Measurements from ENCODE around the gene NFIC. TPM values are rescaled to one million over a fixed set of nuclear protein-coding genes. Genes with fewer than 3 reads are reported as not detected.

The NFIC gene
- total RNA-seq, 4 donors from 2014 or later, result 125 to 285 (median 155) TPM

- 87% methylated on average over 2 of the region's 2 CpGs for WGBS, 2 donors (ENCODE audit: low coverage in 1 of 2)
- TF ChIP-seq EP300 (IDR thresholded peaks at IDR 0.05) (no peak), POLR2A (IDR thresholded peaks at IDR 0.05) (no peak), CTCF (IDR thresholded peaks at IDR 0.05) (no peak), POLR2AphosphoS5 (IDR thresholded peaks at IDR 0.05) (no peak)
- no peaks in the 10 kb centered on the region for H3K27me3 ChIP-seq
- H3K27ac ChIP-seq, result peak overlapping the region in 3 of 4 donors; percentile 100
- peaks cover 0 to 31% (median 14%) of the 10 kb centered on the region in 3 donors for H3K4me1 ChIP-seq
- ATAC-seq, result no peak
- no peaks in the 10 kb centered on the region for H3K36me3 ChIP-seq
- peaks cover 0 to 8% (median 0%) of the 10 kb centered on the region in 3 donors for H3K9me3 ChIP-seq
- no peak overlapping the region for H3K4me3 ChIP-seq
Measured at GRCh38 chr19:3356805-3357204, 9.6 kb upstream of the NFIC start.

DNA sequence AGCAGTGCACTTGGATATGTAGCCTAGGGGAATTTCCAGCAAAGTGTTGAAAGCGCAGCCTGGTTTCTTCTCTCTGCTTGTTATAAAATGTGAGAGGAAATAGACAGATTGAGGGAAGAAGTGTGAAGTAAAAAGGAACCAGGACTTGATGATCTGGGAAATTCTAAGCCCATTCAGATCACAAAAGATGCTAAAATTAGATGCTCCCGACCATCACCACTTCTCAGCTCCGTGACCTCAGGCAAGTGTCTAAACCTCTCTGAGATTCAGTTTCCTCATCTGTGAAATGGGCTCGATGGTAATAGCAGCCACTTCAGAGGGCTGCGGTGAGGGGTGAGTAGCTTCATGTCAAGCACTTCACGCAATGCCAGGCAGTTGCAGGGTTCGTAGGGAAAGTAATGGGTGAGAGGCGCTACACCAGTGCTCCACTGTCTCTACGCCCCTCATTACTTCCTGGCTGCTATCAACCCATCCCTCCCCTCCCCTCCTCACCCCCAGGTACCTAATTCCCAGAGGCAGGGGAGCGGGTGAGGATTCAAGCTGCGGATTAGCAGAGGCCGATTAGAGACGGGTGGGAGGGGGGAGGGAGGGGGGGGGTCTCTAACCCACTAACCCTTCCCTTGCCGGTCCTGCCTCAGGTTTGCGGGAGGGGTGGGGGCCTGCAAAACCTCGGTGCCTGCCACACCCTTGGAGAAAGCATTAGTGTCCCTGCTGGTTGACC lies 9.0 kb upstream of the NFIC start:
- TF ChIP-seq CTCF (IDR thresholded peaks at IDR 0.05), result no peak
- no peak for TF ChIP-seq POLR2A (IDR thresholded peaks at IDR 0.05)
- no peak for TF ChIP-seq EP300 (IDR thresholded peaks at IDR 0.05)
- no peak for TF ChIP-seq POLR2AphosphoS5 (IDR thresholded peaks at IDR 0.05)
- Histone ChIP-seq H3K27me3 (no peaks in the 10 kb centered on the region), H3K4me1 (peaks cover 0 to 37% (median 18%) of the 10 kb centered on the region in 3 donors), H3K36me3 (no peaks in the 10 kb centered on the region), H3K9me3 (peaks cover 0 to 8% (median 0%) of the 10 kb centered on the region in 3 donors), H3K27ac (peak overlapping the region; percentile 90 to 100 (median 100)), H3K4me3 (no peak overlapping the region)
- WGBS, 2 donors (ENCODE audit: low coverage in 1 of 2), result 50 to 69% methylated on average over 3 to 5 of the region's 16 CpGs
- no peak for ATAC-seq

- peaks cover 0 to 8% (median 0%) of the 10 kb centered on the region in 3 donors for H3K9me3 ChIP-seq
- no peaks in the 10 kb centered on the region for H3K27me3 ChIP-seq
- peak overlapping the region; percentile 90 to 100 (median 100) for H3K27ac ChIP-seq
- WGBS, 2 donors (ENCODE audit: low coverage in 1 of 2), result 5 to 8% methylated on average over 4 of the region's 38 CpGs
- ATAC-seq, result peak; percentile 8
- no peaks in the 10 kb centered on the region for H3K36me3 ChIP-seq
- peak; percentile 25 for TF ChIP-seq POLR2AphosphoS5 (IDR thresholded peaks at IDR 0.05)
- no peak for TF ChIP-seq POLR2A (IDR thresholded peaks at IDR 0.05)
- TF ChIP-seq EP300 (IDR thresholded peaks at IDR 0.05), result no peak
- TF ChIP-seq CTCF (IDR thresholded peaks at IDR 0.05), result no peak
- H3K4me1 ChIP-seq, result peaks cover 0 to 43% (median 18%) of the 10 kb centered on the region in 3 donors
- H3K4me3 ChIP-seq, result peak overlapping the region; percentile 33 to 99
Measured at GRCh38 chr19:3357992-3358688, 8.2 kb upstream of the NFIC start.

DNA sequence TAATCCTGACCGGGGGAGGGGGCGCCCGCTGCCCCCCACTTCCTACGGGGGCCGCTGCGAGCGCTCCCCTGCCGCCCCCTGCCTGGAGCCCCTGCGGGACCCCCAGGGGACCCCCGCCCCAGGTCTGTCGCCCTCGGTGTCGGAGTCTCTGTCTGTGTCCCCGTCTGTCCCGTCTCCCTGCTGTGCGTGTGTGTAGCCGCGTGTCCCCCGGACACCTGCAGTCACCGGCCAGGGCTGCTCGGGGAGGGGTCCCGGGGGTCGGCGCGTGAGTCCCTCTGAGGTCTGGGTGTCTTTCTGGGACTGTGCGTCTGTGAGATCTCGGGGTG lies 7.7 kb upstream of the NFIC start:
- no peaks in the 10 kb centered on the region for H3K27me3 ChIP-seq
- no CpG with 5 or more reads among the region's 27 CpGs for WGBS, 2 donors (ENCODE audit: low coverage in 1 of 2)
- H3K27ac ChIP-seq, result peak overlapping the region; percentile 90 to 100 (median 100)
- H3K4me3 ChIP-seq, result peak overlapping the region; percentile 33 to 99
- no peak for TF ChIP-seq EP300 (IDR thresholded peaks at IDR 0.05)
- TF ChIP-seq POLR2A (IDR thresholded peaks at IDR 0.05), result no peak
- no peak for TF ChIP-seq POLR2AphosphoS5 (IDR thresholded peaks at IDR 0.05)
- no peak for TF ChIP-seq CTCF (IDR thresholded peaks at IDR 0.05)
- peaks cover 0 to 48% (median 18%) of the 10 kb centered on the region in 3 donors for H3K4me1 ChIP-seq
- peaks cover 0 to 8% (median 0%) of the 10 kb centered on the region in 3 donors for H3K9me3 ChIP-seq
- H3K36me3 ChIP-seq, result no peaks in the 10 kb centered on the region
- no peak for ATAC-seq

Measured in gastroesophageal sphincter (tissue), 4 donors.